Endodermal cell (in vitro differentiated cells): Measurements from ENCODE around the gene FKBP15. TPM values are rescaled to one million over a fixed set of nuclear protein-coding genes. Genes with fewer than 3 reads are reported as not detected.

Experiments
- DNase-seq: peaks from one replicate; pipeline ENCODE4 v3.0.0-alpha.2; 2017
- H3K27ac ChIP-seq: 2 replicates; pipeline ENCODE4 v1.5.1; 2013; ENCODE audit warnings: mild to moderate bottlenecking, low read depth, low read length, moderate library complexity
- H3K27me3 ChIP-seq: 2 replicates; pipeline ENCODE4 v1.6.1; 2013; ENCODE audit warnings: mild to moderate bottlenecking, low read length, moderate library complexity; ENCODE audit not compliant: insufficient read depth, control insufficient read depth, poor library complexity, severe bottlenecking
- H3K36me3 ChIP-seq: 2 replicates; pipeline ENCODE4 v1.7.0; 2013; ENCODE audit warnings: mild to moderate bottlenecking, low read length, moderate library complexity; ENCODE audit not compliant: control insufficient read depth, insufficient read depth
- H3K4me1 ChIP-seq: one replicate; pipeline ENCODE4 v1.7.0; 2013; ENCODE audit warnings: low read length; ENCODE audit not compliant: control insufficient read depth, insufficient read depth
- H3K4me3 ChIP-seq: 2 replicates; pipeline ENCODE4 v1.5.1; 2013; ENCODE audit warnings: mild to moderate bottlenecking, low read length, moderate library complexity
- H3K9ac ChIP-seq: 2 replicates; pipeline ENCODE4 v1.6.1; 2013; ENCODE audit warnings: mild to moderate bottlenecking, low read length, moderate library complexity; ENCODE audit not compliant: poor library complexity, severe bottlenecking; ENCODE audit errors: extremely low read depth
- H3K9me3 ChIP-seq: 2 replicates; pipeline ENCODE4 v1.6.1; 2013; ENCODE audit warnings: mild to moderate bottlenecking, low read length, moderate library complexity; ENCODE audit not compliant: control insufficient read depth
- H3K27ac Mint-ChIP-seq: 2 replicates; pipeline ENCODE4 v1.8.0; 2020; ENCODE audit warnings: mixed read lengths
- H3K27me3 Mint-ChIP-seq: 2 replicates; pipeline ENCODE4 v1.8.0; 2021; ENCODE audit warnings: mild to moderate bottlenecking, mixed read lengths; ENCODE audit not compliant: insufficient read depth
- H3K36me3 Mint-ChIP-seq: 2 replicates; pipeline ENCODE4 v1.8.0; 2020; ENCODE audit warnings: low read depth, mixed read lengths
- H3K4me1 Mint-ChIP-seq: 2 replicates; pipeline ENCODE4 v1.8.0; 2020; ENCODE audit warnings: mixed read lengths
- H3K4me3 Mint-ChIP-seq: 2 replicates; pipeline ENCODE4 v1.8.0; 2020; ENCODE audit warnings: mild to moderate bottlenecking, moderate library complexity, mixed read lengths
- H3K9me3 Mint-ChIP-seq: 2 replicates; pipeline ENCODE4 v1.8.0; 2020; ENCODE audit warnings: mild to moderate bottlenecking, mixed read lengths
- WGBS, 2 experiments: methylation state at CpG; one replicate each; pipeline versions ENCODE4 v1.1.5 to v1.1.7; 2013; ENCODE audit warnings: missing lambda C conversion rate in 2 of 2, mixed read lengths in 1 of 2; ENCODE audit not compliant: insufficient coverage in 1 of 2, insufficient read length in 1 of 2; 5-methylcytosine and 5-hydroxymethylcytosine counted together
- total RNA-seq, 2 donors: library from RNA; stranded (reverse); fragmentation: NEBNext Ultra II Directional in 1 of 2; extraction: Animal tissue kit (Norgen Biotek cat#: 25700) in 1 of 2; gene quantifications; 2 replicates in 1 of 2; 3 replicates in 1 of 2; pipeline ENCODE4 v1.2.1, GENCODE V29; 2021
- TF ChIP-seq, protein P1 (sequence below): fragments of 200-600 bp; sonication (generic); conservative IDR thresholded peaks from 2 replicates; pipeline ENCODE4 v1.5.0; 2021; ENCODE audit warnings: antibody characterized with exemption, mild to moderate bottlenecking

FKBP15 gene
- total RNA-seq, 2 donors from 2014 or later, result 17.1 to 19.6 TPM

DNA sequence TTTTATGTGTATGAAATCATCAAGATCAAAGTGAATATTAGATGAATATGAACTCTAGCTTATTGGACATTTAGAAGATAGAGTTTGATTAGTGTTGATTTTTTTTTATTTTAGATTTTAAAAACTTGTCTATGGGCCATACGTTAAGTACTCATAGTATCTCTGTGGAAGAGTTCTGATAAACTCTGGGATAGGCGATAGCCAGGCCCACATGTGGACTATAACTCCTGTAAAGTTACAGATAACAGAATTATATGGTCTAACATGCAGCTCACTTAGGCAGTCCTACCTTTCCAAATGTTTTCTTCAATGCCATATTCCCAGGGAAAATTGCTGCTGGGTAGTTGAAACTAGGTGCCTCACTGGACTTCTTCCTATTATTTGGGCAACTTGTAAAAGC lies 10.6 kb upstream of the FKBP15 start:
- Histone ChIP-seq H3K27me3 (no peaks in the 10 kb centered on the region), H3K27ac (no peak overlapping the region), H3K36me3 (no peaks in the 10 kb centered on the region), H3K9ac (no peak overlapping the region), H3K4me3 (no peak overlapping the region), H3K4me1 (no peaks in the 10 kb centered on the region), H3K9me3 (no peaks in the 10 kb centered on the region)
- no peak overlapping the region for H3K27ac Mint-ChIP-seq
- no peaks in the 10 kb centered on the region for H3K4me1 Mint-ChIP-seq
- H3K27me3 Mint-ChIP-seq, result no peaks in the 10 kb centered on the region
- DNase-seq, result no peak
- TF ChIP-seq, protein P1, sequence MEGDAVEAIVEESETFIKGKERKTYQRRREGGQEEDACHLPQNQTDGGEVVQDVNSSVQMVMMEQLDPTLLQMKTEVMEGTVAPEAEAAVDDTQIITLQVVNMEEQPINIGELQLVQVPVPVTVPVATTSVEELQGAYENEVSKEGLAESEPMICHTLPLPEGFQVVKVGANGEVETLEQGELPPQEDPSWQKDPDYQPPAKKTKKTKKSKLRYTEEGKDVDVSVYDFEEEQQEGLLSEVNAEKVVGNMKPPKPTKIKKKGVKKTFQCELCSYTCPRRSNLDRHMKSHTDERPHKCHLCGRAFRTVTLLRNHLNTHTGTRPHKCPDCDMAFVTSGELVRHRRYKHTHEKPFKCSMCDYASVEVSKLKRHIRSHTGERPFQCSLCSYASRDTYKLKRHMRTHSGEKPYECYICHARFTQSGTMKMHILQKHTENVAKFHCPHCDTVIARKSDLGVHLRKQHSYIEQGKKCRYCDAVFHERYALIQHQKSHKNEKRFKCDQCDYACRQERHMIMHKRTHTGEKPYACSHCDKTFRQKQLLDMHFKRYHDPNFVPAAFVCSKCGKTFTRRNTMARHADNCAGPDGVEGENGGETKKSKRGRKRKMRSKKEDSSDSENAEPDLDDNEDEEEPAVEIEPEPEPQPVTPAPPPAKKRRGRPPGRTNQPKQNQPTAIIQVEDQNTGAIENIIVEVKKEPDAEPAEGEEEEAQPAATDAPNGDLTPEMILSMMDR, result no peak
- H3K36me3 Mint-ChIP-seq, result no peaks in the 10 kb centered on the region
- H3K9me3 Mint-ChIP-seq, result no peaks in the 10 kb centered on the region
- H3K4me3 Mint-ChIP-seq, result no peak overlapping the region
- 100% methylated on average over 2 of the region's 2 CpGs for WGBS, 2 experiments

DNA sequence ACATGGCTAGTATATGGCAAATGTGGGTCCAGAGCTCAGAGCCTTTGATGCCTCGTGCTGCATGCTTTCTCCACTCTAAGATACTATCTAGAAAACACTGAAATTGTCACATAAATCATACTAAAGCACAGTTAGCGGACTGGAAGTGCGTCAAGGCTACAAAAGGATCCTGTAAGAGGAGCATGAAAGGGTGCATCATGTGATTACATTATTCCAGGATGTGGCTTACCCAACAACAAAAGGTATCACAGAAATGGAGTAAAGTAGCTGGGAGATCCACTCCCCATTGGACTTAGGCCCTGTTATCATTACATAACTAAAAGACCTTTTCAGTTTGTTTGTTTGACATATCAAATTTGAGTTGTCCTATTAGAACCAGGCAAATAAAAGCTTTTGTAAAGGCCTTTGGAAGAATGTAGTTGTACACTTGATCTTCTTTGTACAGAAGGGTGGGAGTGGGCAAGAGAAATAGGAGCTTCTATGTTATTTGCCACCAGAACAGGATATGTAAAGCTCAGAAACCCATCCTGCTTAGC lies 7.1 kb upstream of the FKBP15 start:
- no peaks in the 10 kb centered on the region for H3K27me3 Mint-ChIP-seq
- no peaks in the 10 kb centered on the region for H3K36me3 Mint-ChIP-seq
- H3K36me3 ChIP-seq, result peaks cover 9% of the 10 kb centered on the region
- H3K9me3 ChIP-seq, result no peaks in the 10 kb centered on the region
- H3K27ac Mint-ChIP-seq, result no peak overlapping the region
- H3K9me3 Mint-ChIP-seq, result no peaks in the 10 kb centered on the region
- no peak overlapping the region for H3K4me3 ChIP-seq
- H3K9ac ChIP-seq, result no peak overlapping the region
- H3K4me1 ChIP-seq, result no peaks in the 10 kb centered on the region
- DNase-seq, result no peak
- no peak overlapping the region for H3K4me3 Mint-ChIP-seq
- WGBS, 2 experiments, result 98% methylated on average over 3 of the region's 3 CpGs; no CpG with 5 or more reads in 1 of the 2 experiments
- no peaks in the 10 kb centered on the region for H3K4me1 Mint-ChIP-seq
- H3K27ac ChIP-seq, result no peak overlapping the region
- TF ChIP-seq, protein P1, result no peak
- H3K27me3 ChIP-seq, result no peaks in the 10 kb centered on the region

DNA sequence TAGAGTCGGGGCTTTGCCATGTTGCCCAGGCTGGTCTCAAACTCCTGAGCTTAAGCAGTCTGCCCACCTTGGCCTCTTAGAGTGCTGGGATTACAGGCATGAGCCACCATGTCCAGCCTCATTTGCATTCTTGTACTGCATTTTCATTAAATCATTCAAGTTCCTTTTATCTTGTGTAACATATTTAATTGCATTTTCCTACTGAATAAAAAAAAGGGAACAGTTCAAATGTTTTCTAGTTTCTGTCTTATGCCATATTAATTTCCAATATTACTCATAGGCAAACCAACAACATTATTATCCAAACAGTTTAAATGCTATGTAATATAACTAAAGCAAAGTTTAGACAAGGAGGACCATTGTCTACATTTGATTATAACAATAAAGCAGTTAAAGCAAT lies 6.4 kb upstream of the FKBP15 start:
- Histone ChIP-seq H3K4me1 (peaks cover 2% of the 10 kb centered on the region), H3K9ac (no peak overlapping the region), H3K36me3 (peaks cover 9% of the 10 kb centered on the region), H3K4me3 (no peak overlapping the region), H3K27me3 (no peaks in the 10 kb centered on the region), H3K27ac (no peak overlapping the region), H3K9me3 (no peaks in the 10 kb centered on the region)
- Mint-ChIP-seq H3K9me3 (no peaks in the 10 kb centered on the region), H3K4me1 (peaks cover 6% of the 10 kb centered on the region), H3K27ac (no peak overlapping the region), H3K27me3 (no peaks in the 10 kb centered on the region), H3K36me3 (no peaks in the 10 kb centered on the region), H3K4me3 (no peak overlapping the region)
- no peak for DNase-seq
- WGBS, 2 experiments, result 98 to 100% methylated on average over 1 of the region's 1 CpG
- TF ChIP-seq, protein P1, result no peak
